Tongue (tissue), 2 donors: Measurements from ENCODE around the gene BBS1. TPM values are rescaled to one million over a fixed set of nuclear protein-coding genes. Genes with fewer than 3 reads are reported as not detected.
A peak's percentile ranks its signal among the peaks of the same experiment; 100 is the strongest.

Source experiments
- DNase-seq: peaks from one replicate; pipeline ENCODE4 v3.0.0-alpha.2; 2015
- total RNA-seq: library from RNA; depleted of rRNA; stranded (reverse); fragments of >200 nt; gene quantifications from one replicate; pipeline ENCODE4 v1.2.3, GENCODE V29; 2014

BBS1 gene
- total RNA-seq, 1 donor from 2014 or later = 29.6 TPM

DNA sequence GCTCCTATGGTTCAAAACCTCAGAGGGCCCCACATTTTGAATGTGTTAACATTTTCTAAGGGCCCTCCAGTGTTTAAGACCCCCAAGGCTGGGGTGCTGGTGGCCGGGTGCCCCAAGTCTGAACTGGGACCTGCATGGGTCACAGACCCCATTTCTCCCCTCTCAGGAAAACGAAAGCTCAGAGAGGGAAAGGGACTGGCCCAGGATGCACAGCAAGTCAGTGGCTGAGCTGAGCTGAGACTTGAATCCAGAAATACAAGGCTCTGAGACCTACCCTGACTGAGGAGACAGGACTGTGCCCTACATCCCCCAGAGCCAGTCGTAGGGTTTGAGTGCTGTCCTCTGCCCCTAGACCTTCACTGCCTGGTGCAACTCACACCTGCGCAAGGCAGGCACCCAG is 40.5 kb downstream of the BBS1 start:
- no peak for DNase-seq

GRCh38 chr11:66554602-66555001 is 44.2 kb downstream of the BBS1 start:
- DNase-seq = no peak

GRCh38 chr11:66555416-66555815 is 45.0 kb downstream of the BBS1 start:
- no peak for DNase-seq

DNA sequence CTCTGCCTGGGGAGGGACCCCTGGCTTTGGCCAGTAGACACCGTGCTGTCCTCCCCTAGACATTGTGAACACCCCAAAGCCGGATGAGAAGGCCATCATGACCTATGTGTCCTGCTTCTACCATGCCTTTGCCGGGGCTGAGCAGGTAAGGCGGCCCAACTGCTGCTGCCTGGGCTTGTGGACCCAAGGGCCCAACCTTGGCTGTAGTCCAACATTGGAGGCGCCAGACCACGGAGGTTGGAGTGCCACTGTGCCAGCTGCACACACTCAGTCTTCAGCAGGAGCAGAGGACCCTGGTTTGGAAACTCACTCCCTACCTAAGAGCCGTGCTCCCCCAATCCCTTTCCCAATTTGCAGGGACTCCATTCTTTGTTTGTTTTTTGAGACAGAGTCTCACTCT is 45.7 kb downstream of the BBS1 start:
- DNase-seq = no peak

DNA sequence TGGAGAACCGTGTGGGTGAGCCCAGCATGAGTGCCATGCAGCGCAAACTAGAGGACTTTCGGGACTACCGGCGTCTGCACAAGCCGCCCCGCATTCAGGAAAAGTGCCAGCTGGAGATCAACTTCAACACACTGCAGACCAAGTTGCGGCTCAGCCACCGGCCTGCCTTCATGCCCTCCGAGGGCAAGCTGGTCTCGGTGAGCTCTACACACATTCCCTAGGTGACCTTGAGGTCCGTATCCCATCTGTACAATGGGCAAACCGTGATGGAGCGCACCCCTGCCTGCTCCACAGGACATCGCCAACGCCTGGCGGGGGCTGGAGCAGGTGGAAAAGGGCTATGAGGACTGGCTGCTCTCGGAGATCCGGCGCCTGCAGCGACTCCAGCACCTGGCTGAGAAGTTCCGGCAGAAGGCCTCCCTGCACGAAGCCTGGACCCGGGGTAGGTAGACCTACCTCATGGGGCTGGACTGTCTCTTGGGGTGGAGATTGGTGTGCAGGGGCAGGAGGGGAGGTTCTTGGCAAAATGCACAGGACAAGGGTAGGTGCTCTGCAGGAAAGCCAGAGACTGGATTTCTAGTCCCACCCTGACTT is 47.4 kb downstream of the BBS1 start:
- no peak for DNase-seq

DNA sequence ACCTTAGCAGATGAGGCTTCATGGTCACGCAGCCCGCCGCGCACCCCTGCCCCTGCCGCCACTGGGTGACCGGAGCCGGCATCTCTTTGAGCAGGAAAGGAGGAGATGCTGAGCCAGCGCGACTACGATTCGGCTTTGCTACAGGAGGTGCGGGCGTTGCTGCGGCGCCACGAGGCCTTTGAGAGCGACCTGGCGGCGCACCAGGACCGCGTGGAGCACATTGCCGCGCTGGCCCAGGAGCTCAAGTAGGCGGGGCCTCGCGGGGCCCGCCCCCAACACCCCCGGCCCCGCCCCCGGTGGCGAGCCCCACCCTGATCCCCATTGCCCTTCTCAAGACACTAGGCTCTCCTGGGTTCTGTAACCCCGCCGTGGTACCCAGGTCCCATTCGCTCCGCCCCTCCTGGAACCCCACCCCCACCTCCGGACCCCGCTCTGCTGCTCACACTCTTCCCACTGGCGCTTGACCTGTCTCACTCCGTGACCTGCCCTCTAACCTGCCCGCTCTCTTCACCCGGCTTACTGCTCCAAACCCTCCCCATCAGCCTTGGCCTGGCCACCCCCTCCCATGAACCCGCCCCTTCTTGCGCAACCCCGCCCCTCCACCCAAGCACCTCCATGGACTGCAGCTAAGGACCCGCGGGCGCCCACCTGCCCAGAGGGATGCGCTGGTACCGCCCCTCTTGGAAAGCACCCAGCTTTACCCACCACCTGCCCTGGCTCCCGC is 48.9 kb downstream of the BBS1 start:
- DNase-seq = peak; percentile 21

- DNase-seq = no peak
These were observed 49.6 kb downstream of the BBS1 start for GRCh38 chr11:66559866-66560676.

DNA sequence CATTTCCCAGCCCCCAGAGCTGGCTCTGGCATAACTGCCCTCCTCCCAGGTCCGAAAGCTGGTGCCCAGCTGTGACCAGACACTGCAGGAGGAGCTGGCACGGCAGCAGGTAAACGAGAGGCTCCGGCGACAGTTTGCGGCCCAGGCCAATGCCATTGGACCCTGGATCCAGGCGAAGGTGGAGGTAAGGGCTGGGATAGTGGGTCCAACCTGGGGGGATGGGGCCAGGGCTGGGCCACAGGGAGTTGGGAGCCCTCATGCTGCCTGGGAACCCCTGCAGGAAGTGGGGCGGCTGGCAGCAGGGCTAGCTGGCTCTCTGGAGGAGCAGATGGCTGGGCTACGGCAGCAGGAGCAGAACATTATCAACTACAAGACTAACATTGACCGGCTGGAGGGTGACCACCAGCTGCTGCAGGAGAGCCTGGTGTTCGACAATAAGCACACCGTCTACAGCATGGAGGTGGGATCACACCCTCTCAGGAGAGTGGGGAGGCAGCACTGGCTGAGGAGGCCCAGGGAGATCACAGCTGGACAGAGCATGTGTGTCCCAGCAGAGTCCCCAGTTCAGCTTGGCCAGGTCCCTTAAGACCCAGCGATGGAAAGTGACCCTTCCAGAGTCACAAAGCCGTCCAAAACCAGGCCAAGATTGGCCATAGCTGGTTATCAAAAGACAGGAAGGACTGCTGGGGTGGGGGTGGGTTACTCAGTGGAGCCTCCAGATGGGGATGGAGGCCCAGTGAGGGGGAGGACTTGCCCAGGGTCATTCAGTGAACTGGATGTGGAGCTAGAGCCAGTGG is 50.9 kb downstream of the BBS1 start:
- DNase-seq = no peak

- DNase-seq = no peak
These were observed 51.5 kb downstream of the BBS1 start for GRCh38 chr11:66561975-66562248.

DNA sequence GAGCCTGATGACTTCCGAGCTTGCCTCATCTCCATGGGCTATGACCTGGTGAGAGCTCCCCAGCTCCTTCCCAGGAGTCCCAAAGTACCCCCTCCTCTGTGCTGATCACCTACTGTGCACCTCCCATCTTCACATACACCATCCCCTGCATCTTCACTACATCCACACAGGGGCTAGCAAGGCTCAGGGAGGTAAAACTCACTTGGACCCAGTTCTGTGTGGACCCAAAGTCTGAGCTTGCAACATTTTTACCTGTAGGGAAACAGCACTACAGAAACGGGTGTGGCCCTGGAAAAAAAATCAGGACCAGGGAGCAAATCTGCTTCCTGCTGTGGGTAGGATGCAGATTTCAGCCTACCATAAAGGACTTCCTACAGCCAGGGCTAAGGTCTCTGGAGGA is 51.8 kb downstream of the BBS1 start:
- DNase-seq = no peak

DNA sequence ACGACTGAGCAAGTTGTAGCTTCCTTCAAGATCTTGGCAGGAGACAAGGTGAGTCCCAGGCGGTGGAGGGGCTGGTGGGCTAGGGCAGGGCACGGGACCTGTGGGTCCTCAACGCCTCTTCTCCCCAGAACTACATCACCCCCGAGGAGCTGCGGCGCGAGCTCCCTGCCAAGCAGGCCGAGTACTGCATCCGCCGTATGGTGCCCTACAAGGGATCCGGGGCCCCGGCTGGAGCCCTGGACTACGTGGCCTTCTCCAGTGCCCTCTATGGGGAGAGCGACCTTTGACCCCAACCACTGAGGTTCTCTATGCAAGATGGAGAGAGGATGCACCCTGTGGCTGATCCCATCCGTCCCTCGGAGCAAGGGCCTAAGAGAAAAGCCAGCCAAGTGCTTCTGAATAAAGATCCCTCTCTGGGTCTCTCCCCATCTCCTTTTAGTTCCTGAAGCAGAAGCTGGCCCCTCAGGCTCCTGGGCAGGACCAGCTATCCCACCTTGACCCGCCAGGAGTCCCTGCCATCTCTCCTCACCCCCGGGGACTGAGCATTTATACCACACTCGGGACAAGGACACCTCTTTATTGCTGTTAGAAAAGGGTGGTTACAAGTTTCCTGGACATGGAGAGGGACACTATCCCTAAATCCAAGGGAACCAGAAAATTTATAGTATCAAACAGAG is 52.6 kb downstream of the BBS1 start:
- no peak for DNase-seq

DNA sequence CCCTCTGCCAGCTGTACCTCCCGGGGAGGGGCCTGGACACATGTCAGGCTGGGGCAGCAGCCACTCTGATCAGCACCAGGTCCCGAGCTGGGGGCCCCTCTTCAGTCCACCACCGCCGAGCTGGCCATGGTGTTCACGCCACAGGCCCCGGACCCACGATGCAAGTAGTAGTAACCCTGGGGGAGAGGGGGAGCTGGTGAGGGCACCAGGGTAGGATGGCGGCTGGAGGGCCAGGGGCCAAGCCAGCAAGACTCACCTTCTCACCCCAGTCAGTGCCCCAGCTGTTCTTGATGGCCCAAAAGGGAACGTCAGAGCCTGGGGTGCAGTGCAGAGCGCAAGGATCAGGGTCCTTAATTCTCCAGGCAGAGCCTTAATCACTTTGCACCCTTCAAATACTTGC is 53.4 kb downstream of the BBS1 start:
- DNase-seq = no peak

DNA sequence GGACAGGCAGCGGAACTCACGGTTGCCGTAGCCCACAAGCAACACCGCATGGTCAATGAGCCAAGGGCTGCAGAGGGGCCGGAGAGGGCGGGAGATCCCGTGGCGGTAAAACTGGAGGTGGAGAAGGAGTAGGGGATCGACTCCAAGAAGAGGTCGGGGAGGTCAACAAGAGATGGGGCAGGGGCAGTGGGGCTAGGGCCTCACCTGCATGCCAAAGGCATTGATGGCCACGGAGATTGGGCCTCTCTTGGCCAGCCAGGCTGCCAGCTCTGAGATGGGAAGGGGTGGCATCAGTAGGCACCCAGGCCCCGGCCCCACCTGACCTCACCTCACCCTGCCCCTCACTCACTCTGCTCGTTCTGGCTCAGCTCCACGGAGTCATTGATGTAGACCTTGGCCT is 54.1 kb downstream of the BBS1 start:
- DNase-seq = no peak

- no peak for DNase-seq
These were observed 54.5 kb downstream of the BBS1 start for GRCh38 chr11:66564984-66565383.

- DNase-seq = no peak
These were observed 55.8 kb downstream of the BBS1 start for GRCh38 chr11:66566221-66566620.

DNA sequence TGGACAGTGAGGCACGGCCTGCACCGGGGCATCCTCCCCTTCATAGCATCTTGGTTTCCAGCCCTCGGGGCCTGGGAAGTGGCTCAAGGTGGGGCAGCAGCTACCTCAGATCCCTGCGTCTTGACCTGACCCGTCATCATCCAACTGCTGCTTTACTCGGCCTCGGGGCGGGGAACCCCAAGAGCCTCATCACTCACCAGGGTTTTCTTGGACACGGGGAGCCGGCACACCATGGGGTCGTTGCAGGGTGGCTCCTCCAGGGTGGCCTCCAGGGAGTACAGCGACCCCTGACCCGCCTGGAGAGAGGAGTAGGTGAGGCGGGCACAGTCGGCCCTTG is 57.3 kb downstream of the BBS1 start:
- DNase-seq = no peak

DNA sequence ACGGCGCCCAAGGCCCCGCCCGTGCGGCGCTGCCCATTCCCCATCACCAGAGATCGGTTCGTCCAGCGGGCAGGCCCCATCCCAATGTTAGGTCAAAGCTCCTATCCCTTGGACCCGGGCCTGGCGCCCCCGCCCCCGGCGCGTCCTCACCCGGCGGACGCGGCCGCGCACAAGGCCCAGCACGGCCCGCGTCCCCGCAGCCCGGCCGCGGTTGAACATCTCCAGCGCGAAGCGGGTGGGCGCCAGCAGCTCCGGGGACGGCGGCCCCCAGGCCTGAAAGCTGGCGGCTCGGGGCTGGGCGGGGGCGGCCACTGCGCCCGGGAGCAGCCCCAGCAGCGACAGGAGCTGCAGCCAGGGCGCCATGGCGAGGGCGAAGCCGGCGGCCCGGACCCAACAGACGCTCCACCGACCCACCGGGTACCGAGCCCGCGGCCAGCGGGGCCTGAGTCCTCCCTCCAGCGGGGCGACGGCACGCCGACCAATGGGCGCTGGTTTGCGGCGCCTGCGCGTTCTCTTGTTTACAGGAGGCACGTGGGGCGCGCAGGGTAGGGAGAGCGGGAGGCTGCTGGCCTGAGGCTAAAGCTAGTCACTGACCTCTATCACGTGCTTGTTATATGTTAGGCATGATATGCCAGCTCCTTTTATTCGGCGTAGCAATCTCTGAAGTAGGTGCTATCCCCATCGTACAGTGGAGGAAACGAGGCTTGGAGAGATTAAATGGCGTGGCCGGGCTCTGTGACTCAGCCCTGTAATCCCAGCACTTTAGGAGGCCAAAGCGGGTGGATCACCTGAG is 57.9 kb downstream of the BBS1 start, which contains the start of gene CTSF:
CTSF (minus strand) TSS at position 483 of the 793 bp plus-strand sequence; CDS start at position 363, 120 bp downstream.
- peak; percentile 85 for DNase-seq

- no peak for DNase-seq
These were observed 58.6 kb downstream of the BBS1 start for GRCh38 chr11:66569076-66569475.

DNA sequence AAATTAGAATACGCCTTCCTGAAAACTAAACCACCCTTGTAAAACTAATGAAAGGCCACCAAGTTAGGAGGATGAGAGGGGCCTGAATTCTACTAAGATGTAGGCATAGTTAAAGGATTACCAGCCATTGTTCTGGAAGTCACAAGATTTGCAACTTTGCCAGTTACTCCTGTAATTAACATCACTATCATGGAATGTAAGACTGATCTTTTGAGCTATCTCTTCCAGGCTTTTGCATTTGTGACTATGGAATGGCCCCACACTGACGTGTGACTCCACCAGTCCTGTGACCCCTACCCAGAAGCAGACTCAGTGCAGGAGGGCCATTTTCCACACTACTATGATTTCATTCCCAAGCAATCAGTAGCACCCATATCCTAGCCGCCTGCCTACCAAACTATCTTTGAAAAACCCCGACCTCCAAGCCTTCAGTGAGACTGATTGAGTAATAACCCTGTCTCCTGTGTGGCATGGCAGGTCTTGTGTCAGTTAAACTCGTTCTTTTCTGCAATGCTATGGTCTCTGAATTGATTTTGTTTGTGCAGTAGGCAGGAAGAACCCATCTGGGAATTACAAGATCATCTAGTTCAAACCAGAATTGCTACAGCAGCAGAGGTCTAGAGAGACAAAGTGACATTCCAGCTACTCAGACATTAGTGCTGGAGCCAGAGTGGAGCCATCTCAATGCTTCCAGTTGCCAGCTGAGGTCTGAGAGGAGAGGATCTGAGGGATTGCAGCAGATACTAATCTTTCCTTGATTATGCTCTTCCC is 59.8 kb downstream of the BBS1 start:
- DNase-seq = no peak

DNA sequence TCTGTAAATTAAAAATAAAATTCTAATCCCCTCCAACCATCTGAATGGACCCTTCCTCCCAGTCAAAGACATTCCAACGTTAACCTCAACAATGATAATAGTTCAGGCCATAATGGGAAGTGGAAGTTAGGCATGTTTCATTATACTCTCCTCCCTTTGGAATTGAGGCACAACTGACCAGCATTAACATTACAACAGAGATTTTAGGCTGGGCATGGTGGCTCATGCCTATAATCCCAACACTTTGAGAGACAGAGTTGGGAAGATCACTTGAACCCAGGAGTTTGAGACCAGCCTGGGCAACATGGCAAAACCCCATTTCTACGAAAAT is 60.4 kb downstream of the BBS1 start:
- DNase-seq = no peak
